ENCODE measurements around the gene TMEM213. TPM values are rescaled to one million over a fixed set of nuclear protein-coding genes. Genes with fewer than 3 reads are reported as not detected.
"Not testable (repeated sequence)": the region's sequence is repeated elsewhere in the genome, so short reads cannot be mapped to it uniquely, and the experiment has no call there.

Gene TMEM213
- polyA plus RNA-seq, 3 donors, result 0.15 TPM; not detected in 2

- WGBS, 3 donors, result 55 to 62% (median 59%) methylated on average over 10 of the region's 10 CpGs
- no peak overlapping the region for H3K27ac ChIP-seq (ENCODE audit: low read depth, low read length)
Measured at GRCh38 chr7:138785587-138786437, 12.0 kb upstream of the TMEM213 start.

GRCh38 chr7:138796038-138796615 is 1.7 kb upstream of the TMEM213 start:
- 76 to 90% (median 89%) methylated on average over 9 of the region's 9 CpGs for WGBS, 3 donors
- no peak overlapping the region for H3K27ac ChIP-seq (ENCODE audit: low read depth, low read length)

GRCh38 chr7:138797046-138797445 is 748 bp upstream of the TMEM213 start:
- not testable (repeated sequence) for H3K27ac ChIP-seq (ENCODE audit: low read depth, low read length)
- WGBS, 3 donors, result 69 to 88% (median 83%) methylated on average over 4 of the region's 4 CpGs

GRCh38 chr7:138798836-138799235 is 1.0 kb downstream of the TMEM213 start:
- H3K27ac ChIP-seq (ENCODE audit: low read depth, low read length), result no peak overlapping the region
- 48 to 70% (median 65%) methylated on average over 5 of the region's 5 CpGs for WGBS, 3 donors

GRCh38 chr7:138799336-138800000 is 1.7 kb downstream of the TMEM213 start:
- WGBS, 3 donors, result 65 to 71% (median 69%) methylated on average over 7 of the region's 7 CpGs
- no peak overlapping the region for H3K27ac ChIP-seq (ENCODE audit: low read depth, low read length)

GRCh38 chr7:138801256-138801655 is 3.5 kb downstream of the TMEM213 start:
- no peak overlapping the region for H3K27ac ChIP-seq (ENCODE audit: low read depth, low read length)
- 90 to 94% (median 90%) methylated on average over 3 of the region's 3 CpGs for WGBS, 3 donors

- H3K27ac ChIP-seq (ENCODE audit: low read depth, low read length), result no peak overlapping the region
- WGBS, 3 donors, result 95 to 96% (median 96%) methylated on average over 18 of the region's 18 CpGs
Measured at GRCh38 chr7:138802706-138803105, 4.9 kb downstream of the TMEM213 start.

- no peak overlapping the region for H3K27ac ChIP-seq (ENCODE audit: low read depth, low read length)
- WGBS, 3 donors, result 73 to 81% (median 78%) methylated on average over 1 of the region's 1 CpG
Measured at GRCh38 chr7:138804618-138805017, 6.8 kb downstream of the TMEM213 start.

GRCh38 chr7:138809346-138809745 is 11.6 kb downstream of the TMEM213 start:
- 67 to 91% (median 79%) methylated on average over 4 of the region's 4 CpGs for WGBS, 3 donors
- no peak overlapping the region for H3K27ac ChIP-seq (ENCODE audit: low read depth, low read length)

GRCh38 chr7:138811327-138811726 is 13.5 kb downstream of the TMEM213 start:
- not testable (repeated sequence) for H3K27ac ChIP-seq (ENCODE audit: low read depth, low read length)
- WGBS, 3 donors, result 81 to 91% (median 85%) methylated on average over 1 to 2 of the region's 2 CpGs

GRCh38 chr7:138813945-138814344 is 16.2 kb downstream of the TMEM213 start:
- WGBS, 3 donors, result 61 to 78% (median 72%) methylated on average over 2 of the region's 2 CpGs
- H3K27ac ChIP-seq (ENCODE audit: low read depth, low read length), result no peak overlapping the region

- WGBS, 3 donors, result 76 to 88% (median 87%) methylated on average over 1 of the region's 1 CpG
Measured at GRCh38 chr7:138814816-138815332, 17.1 kb downstream of the TMEM213 start.

GRCh38 chr7:138816650-138817049 is 18.9 kb downstream of the TMEM213 start:
- H3K27ac ChIP-seq (ENCODE audit: low read depth, low read length), result no peak overlapping the region
- WGBS, 3 donors, result 83 to 97% (median 83%) methylated on average over 1 of the region's 1 CpG

More at GRCh38 chr7:138814816-138815332, 17.1 kb downstream of the TMEM213 start:
- H3K27ac ChIP-seq (ENCODE audit: low read depth, low read length), result no peak overlapping the region

- 78 to 90% (median 79%) methylated on average over 3 of the region's 3 CpGs for WGBS, 3 donors
- no peak overlapping the region for H3K27ac ChIP-seq (ENCODE audit: low read depth, low read length)
Measured at GRCh38 chr7:138819625-138820024, 21.8 kb downstream of the TMEM213 start.

- no peak overlapping the region for H3K27ac ChIP-seq (ENCODE audit: low read depth, low read length)
- 88 to 92% (median 91%) methylated on average over 7 of the region's 7 CpGs for WGBS, 3 donors
Measured at GRCh38 chr7:138821912-138822311, 24.1 kb downstream of the TMEM213 start.

GRCh38 chr7:138822867-138823535 is 25.2 kb downstream of the TMEM213 start:
- 91 to 95% (median 92%) methylated on average over 11 of the region's 11 CpGs for WGBS, 3 donors
- H3K27ac ChIP-seq (ENCODE audit: low read depth, low read length), result no peak overlapping the region

GRCh38 chr7:138825049-138825721 is 27.4 kb downstream of the TMEM213 start:
- 86 to 89% (median 88%) methylated on average over 11 of the region's 11 CpGs for WGBS, 3 donors

GRCh38 chr7:138828302-138828701 is 30.5 kb downstream of the TMEM213 start:
- 46 to 78% (median 78%) methylated on average over 2 of the region's 2 CpGs for WGBS, 3 donors
- H3K27ac ChIP-seq (ENCODE audit: low read depth, low read length), result no peak overlapping the region

More at GRCh38 chr7:138825049-138825721, 27.4 kb downstream of the TMEM213 start:
- H3K27ac ChIP-seq (ENCODE audit: low read depth, low read length), result no peak overlapping the region

All from adipose tissue (tissue), 3 donors.